DOHH2 (cell line): ENCODE measurements around the gene DCAF11.

Experiments used
- CTCF ChIP-seq: fragments of 200-600 bp; sonication (generic); IDR thresholded peaks from one replicate; pipeline ENCODE4 v1.5.1; 2014; ENCODE audit warnings: antibody characterized with exemption, mild to moderate bottlenecking, low read depth, low read length; ENCODE audit not compliant: poor library complexity, severe bottlenecking
- EZH2phosphoT487 ChIP-seq: fragments of 200-600 bp; sonication (generic); IDR thresholded peaks from 2 replicates; pipeline ENCODE4 v1.6.1; 2017; ENCODE audit warnings: borderline replicate concordance, mild to moderate bottlenecking, antibody characterized with exemption, low read length, moderate library complexity, mixed read lengths

DNA sequence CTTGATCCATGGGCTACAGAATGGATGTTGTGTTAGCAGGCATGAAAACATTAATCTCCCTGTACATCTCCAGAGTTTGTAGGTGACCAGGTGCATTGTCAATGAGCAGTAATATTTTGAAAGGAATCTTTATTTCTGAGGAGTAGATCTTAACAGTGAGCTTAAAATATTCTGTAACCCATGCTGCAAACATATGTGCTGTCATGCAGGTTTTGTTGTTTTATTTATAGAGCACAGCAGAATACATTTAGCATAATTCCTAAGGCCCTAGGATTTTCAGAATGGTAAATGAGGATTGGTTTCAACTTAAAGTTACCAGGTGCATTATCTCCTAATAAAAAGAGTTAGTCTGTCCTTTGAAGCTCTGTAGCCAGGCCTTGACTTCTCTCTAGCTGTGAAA lies 12.4 kb downstream of the DCAF11 start:
- no peak for TF ChIP-seq CTCF
- TF ChIP-seq EZH2phosphoT487 = no peak
